Measurements from ENCODE around the gene MFSD1.

The MFSD1 gene

DNA sequence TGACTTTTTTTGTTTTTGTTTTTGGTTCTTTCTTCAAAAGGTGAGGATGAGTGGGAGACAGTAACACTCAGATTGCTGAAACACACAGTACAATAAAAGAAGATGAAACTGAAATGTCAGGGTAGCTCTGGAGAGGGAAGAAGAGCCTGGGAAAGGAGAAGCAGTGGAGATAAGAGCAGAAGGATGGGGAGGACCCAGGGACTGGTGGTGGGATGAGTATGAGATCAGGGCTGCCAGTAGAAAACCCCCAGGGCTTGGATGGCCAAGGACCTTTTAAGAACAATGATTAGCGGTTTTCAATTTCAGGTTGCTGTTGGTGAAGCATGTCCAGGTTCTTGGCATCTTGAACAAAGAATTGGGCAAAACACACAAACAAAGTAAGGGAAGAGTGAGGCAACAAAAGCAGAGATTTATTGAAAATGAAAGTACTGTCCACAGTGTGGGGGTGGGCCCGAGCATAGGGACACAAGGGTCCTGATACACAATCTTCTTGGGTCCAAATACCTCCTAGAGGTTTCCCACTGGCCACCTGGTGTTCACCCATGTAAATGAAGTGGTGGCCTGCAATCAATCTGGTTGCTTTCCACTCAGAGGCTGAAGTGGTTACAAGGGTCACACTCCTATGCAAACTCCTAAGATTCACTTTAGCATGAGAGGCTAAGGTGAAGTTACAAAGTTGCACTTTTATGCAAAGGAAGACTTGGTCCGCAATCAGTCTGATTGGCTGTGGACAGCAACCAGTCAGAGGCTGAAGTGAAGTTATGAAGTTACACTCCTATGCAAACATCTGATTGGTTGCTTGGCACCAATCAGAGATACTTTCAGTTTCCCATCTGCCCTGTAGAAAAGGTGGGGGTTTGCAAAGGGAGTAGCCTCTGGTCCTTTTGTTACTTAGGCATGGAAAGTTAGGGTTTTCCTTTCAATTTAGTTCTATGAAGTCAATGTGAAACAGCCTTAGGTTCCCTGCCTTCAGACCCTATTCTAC lies 26.1 kb upstream of the MFSD1 start:
- DNase-seq (ENCODE audit: low spot score): no peak
- TF ChIP-seq, protein P1, sequence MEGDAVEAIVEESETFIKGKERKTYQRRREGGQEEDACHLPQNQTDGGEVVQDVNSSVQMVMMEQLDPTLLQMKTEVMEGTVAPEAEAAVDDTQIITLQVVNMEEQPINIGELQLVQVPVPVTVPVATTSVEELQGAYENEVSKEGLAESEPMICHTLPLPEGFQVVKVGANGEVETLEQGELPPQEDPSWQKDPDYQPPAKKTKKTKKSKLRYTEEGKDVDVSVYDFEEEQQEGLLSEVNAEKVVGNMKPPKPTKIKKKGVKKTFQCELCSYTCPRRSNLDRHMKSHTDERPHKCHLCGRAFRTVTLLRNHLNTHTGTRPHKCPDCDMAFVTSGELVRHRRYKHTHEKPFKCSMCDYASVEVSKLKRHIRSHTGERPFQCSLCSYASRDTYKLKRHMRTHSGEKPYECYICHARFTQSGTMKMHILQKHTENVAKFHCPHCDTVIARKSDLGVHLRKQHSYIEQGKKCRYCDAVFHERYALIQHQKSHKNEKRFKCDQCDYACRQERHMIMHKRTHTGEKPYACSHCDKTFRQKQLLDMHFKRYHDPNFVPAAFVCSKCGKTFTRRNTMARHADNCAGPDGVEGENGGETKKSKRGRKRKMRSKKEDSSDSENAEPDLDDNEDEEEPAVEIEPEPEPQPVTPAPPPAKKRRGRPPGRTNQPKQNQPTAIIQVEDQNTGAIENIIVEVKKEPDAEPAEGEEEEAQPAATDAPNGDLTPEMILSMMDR (IDR thresholded peaks at IDR 0.05; ENCODE audit: extremely low read depth, insufficient read depth, missing control alignments): no peak
- in situ Hi-C loops (cut with MboI; ENCODE audit: low pct_unique_long_range_greater_than_20kb, low sequenced_read_pairs, unreplicated experiment): no loop called here

DNA sequence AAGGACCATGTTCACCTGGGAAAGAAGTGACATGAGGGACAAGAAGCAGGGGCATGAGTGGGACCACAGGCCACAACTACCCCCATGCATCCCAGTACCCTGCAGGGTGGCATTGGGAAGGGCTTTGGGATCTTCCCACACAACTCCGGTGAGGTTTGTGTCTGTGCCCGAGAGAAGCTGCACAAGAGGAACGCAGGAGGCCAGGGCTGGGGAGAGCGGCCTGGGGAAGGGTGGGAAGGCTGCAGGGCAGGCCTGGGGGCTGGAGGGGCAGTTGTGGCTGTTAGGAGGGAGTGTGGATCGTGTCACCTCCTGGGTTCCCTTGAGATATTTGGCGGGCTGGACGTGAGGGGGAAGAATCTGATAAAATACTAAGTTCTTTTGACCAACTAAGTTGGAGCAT lies 25.3 kb upstream of the MFSD1 start:
- in situ Hi-C loops (cut with MboI; ENCODE audit: low pct_unique_long_range_greater_than_20kb, low sequenced_read_pairs, unreplicated experiment): no loop called here
- no peak for DNase-seq (ENCODE audit: low spot score)

DNA sequence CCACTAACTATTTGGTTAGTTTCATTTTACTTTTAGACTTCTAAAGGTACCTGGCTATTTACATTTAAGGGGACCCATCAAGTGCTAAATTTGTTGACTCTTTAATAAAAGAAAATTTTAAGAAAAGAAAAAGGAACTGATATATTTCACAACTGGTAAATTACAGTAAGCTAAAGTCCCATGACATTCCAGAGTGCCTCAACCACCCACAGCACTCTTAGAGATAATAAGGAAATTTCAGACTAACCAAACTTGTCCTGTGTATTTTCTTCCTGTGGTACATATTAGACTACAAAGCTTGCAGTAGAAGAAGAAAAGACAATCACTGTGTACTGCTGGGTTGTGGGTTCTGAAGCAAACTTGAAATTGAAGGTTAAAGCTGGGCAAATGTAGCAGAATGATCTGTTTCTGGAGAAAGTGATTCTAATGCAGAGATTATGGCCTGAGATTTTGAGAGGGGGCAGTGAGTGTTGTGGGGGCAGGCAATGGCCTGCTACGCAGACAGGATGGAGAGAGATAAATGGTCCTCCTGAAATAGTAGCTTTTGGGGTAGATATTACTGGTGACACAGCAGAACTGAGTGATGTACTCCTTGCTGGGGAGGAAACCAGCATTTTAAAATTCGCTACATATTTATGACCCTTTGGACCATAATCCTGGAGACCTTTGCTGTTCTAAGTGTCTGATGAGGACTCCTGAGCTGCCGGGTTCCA lies 24.5 kb upstream of the MFSD1 start:
- TF ChIP-seq, protein P1 (IDR thresholded peaks at IDR 0.05; ENCODE audit: extremely low read depth, insufficient read depth, missing control alignments): no peak
- DNase-seq (ENCODE audit: low spot score): no peak
- in situ Hi-C loops (cut with MboI; ENCODE audit: low pct_unique_long_range_greater_than_20kb, low sequenced_read_pairs, unreplicated experiment): no loop called here

More for the DNA sequence above, 25.3 kb upstream of the MFSD1 start:
- TF ChIP-seq, protein P1 (IDR thresholded peaks at IDR 0.05; ENCODE audit: extremely low read depth, insufficient read depth, missing control alignments): no peak

DNA sequence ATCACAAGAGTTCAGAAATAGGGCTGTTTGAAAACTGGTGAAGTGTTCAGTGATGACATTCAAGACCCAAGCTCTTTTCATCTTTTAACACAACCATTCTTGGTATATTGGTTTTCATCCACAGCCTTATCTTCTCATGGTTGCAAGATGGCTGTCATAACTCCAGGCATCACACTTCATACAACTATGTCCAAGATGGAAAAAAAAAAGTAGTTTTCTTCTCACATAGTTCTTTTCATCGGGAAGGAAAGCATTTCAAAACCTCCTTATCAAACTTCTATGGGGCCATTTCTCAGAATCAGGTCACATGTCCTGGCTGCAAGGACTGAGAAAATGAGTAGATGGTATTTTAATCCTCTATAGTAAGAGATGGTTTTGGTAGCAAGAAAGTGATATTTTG lies 21.1 kb upstream of the MFSD1 start:
- TF ChIP-seq, protein P1 (IDR thresholded peaks at IDR 0.05; ENCODE audit: extremely low read depth, insufficient read depth, missing control alignments): no peak
- in situ Hi-C loops (cut with MboI; ENCODE audit: low pct_unique_long_range_greater_than_20kb, low sequenced_read_pairs, unreplicated experiment): no loop called here

DNA sequence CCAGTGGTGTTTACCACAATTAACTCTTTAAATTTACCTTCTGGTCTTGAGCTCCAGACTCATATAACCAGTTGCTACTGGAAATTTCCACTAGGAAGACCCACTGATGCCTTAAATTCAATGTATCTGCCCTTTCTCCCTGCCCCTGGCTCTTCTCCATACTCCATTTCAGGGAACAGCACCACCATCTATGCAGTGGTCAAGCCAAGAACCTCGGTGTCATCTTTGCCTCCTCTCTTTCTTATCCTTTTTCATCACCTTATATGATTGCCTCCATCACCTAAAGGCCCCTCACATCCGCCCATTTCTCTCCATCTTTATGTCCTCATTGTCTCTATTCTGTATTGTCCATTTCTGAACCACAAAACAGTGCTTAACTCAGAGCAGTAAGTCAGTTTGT lies 20.7 kb upstream of the MFSD1 start:
- DNase-seq (ENCODE audit: low spot score): no peak
- TF ChIP-seq, protein P1 (IDR thresholded peaks at IDR 0.05; ENCODE audit: extremely low read depth, insufficient read depth, missing control alignments): no peak
- in situ Hi-C loops (cut with MboI; ENCODE audit: low pct_unique_long_range_greater_than_20kb, low sequenced_read_pairs, unreplicated experiment): no loop called here

More for the DNA sequence above, 21.1 kb upstream of the MFSD1 start:
- no peak for DNase-seq (ENCODE audit: low spot score)

DNA sequence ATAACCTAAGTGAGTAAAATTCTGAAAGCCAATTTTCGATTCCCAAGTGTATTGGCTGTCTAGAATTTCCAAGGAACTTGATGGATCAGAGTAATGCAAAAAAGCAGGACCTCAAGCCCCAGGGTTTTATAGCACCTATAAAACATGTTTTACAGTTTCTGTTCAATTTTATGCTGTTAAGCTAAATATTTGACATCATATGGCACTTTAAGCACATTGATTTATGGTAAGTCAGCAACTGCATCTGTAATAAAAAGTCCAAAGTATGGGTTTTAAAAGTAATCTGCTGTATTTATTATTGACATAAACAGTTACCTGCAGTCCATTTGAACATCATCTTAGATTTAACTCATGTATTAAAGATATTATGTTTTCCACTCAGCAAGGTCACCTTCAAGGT lies 20.0 kb upstream of the MFSD1 start:
- DNase-seq (ENCODE audit: low spot score): no peak
- TF ChIP-seq, protein P1 (IDR thresholded peaks at IDR 0.05; ENCODE audit: extremely low read depth, insufficient read depth, missing control alignments): no peak
- in situ Hi-C loops (cut with MboI; ENCODE audit: low pct_unique_long_range_greater_than_20kb, low sequenced_read_pairs, unreplicated experiment): no loop called here
